Left hindlimb (tissue), 1 donor: ENCODE data around the gene MS4A6E.
A peak's percentile ranks its signal among the peaks of the same experiment; 100 is the strongest.
"Not testable (repeated sequence)": the region's sequence is repeated elsewhere in the genome, so short reads cannot be mapped to it uniquely, and the experiment has no call there.

Experiments
- DNase-seq: peaks from one replicate; pipeline ENCODE4 v3.0.0-alpha.2; 2018

Gene MS4A6E

DNA sequence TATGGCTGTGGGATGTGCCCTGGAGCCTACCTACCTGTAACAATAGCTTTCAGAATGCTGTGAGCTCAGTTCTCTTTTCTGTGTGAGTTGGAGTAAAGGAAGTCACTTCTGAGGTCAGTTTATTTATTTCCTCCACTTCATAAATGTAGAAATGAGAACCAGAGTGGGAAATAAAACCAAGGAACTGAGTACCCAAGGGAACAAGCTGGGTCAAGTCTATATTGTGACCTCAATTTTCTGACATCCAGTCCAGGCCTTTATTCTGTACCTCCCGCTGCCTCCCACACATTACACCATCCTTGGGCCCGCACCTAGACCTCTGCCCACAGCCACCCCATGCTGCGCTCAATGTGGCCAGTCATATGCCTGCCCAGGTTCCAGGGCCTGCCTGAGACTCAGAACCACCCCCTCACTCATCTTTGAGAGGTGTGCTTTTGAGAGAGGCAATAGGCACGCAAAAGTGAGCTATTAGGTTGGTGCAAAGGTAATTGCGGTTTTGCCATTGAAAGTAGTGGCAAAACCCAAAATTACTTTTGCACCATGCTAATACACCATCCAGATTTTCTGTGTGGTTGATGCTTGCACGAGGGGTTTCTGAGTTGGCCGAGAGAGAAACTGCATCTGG lies 9.8 kb downstream of the MS4A6E start:
- no peak for DNase-seq

- DNase-seq, result no peak
These were observed 11.0 kb downstream of the MS4A6E start for GRCh38 chr11:60338053-60338452.

DNA sequence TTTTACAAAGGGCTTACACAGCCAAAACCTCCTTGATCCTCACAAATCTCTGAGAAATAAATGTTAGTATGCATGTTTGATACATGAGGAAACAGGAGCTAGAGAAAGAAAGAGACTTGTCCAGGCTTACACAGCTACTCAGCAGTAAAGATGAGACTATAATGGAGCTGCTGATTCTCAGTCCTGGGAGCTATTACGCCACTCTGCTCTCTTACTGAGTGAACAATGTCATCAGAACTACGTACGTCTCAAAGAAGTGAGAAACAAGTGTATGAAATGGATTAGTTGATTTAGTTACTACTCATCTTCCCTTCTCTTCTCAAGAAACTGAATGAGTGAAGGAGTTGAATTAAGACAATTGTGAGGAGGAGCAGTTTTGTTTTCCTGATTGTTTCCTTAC lies 12.3 kb downstream of the MS4A6E start:
- DNase-seq, result no peak

- no peak for DNase-seq
These were observed 16.1 kb downstream of the MS4A6E start for GRCh38 chr11:60343094-60343704.

DNA sequence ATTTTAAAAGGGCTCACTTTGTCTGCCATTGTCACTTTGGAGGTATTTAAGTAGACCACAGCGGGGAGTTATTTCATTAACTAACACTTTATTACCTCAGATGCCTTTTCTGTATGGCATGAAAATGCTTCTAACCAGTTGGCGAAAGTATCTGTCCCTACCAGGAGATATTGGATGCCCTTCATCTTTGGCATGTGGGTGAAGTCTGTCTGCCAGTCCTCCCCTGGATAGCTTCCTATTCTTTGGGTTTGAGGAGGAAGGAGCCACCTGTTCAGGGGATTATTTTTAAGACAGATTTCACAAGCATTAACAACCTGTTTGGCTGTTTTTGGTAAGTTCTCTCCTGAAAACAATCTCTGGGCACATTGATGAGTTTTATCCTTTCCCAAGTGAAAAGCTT lies 17.1 kb downstream of the MS4A6E start:
- no peak for DNase-seq

GRCh38 chr11:60345489-60345888 lies 18.4 kb downstream of the MS4A6E start:
- no peak for DNase-seq

- DNase-seq, result no peak
These were observed 20.2 kb downstream of the MS4A6E start for GRCh38 chr11:60347084-60347797.

- no peak for DNase-seq
These were observed 21.1 kb downstream of the MS4A6E start for GRCh38 chr11:60348116-60348515.

GRCh38 chr11:60349990-60350389 lies 22.9 kb downstream of the MS4A6E start:
- DNase-seq, result no peak

GRCh38 chr11:60357771-60358170 lies 30.7 kb downstream of the MS4A6E start:
- no peak for DNase-seq

- no peak for DNase-seq
These were observed 33.6 kb downstream of the MS4A6E start for GRCh38 chr11:60360621-60361020.

GRCh38 chr11:60362241-60362640 lies 35.2 kb downstream of the MS4A6E start:
- DNase-seq, result no peak

- peak; percentile 43 for DNase-seq
These were observed 36.8 kb downstream of the MS4A6E start for GRCh38 chr11:60363542-60364470.

GRCh38 chr11:60366262-60366904 lies 39.3 kb downstream of the MS4A6E start:
- not testable (repeated sequence) for DNase-seq

GRCh38 chr11:60367009-60367408 lies 40.0 kb downstream of the MS4A6E start:
- DNase-seq, result no peak

DNA sequence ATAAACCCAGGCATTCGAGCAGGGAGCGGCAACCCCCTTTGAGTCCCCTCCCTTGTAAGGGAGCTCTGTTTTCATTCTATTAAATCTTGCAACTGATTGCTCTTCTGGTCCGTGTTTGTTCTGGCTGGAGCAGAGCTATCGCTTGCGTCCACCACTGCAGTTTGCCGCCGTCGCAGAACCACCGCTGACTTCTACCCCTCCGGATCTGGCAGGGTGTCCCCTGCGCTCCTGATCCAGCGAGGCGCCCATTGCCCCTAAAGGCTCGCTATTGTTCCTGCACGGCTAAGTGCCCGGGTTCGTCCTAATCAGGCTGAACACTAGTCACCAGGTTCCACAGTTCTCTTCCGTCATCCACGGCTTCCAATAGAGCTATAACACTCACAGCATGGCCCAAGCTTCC lies 40.8 kb downstream of the MS4A6E start:
- no peak for DNase-seq

DNA sequence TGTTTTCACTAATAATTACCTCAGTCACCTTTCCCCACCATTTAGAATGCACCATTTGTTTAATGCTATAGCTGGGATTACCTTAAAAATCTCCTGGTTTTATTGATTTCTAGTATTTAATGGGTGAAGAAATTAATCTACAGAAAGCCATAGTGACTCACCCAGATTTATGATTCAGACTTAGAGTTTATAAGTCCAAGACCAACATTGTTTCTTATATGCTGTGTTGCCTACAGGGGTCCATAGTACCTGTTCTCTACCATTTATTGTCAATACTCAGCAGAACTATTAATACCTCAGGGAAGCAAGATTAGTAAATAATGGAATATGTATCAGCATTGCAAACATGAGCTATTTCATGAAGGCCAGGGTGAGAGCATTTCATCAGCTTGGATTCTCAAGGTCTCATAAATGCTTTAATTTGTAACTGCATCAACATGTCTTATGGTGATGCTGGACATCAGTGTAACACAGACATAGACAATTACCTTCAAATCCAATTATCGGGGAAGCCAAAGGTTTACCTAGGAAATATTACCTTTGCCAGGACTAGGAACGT lies 43.3 kb downstream of the MS4A6E start:
- no peak for DNase-seq

- no peak for DNase-seq
These were observed 43.8 kb downstream of the MS4A6E start for GRCh38 chr11:60370811-60371298.

- no peak for DNase-seq
These were observed 44.3 kb downstream of the MS4A6E start for GRCh38 chr11:60371386-60371785.

GRCh38 chr11:60371854-60372253 lies 44.8 kb downstream of the MS4A6E start:
- no peak for DNase-seq

GRCh38 chr11:60372767-60373166 lies 45.7 kb downstream of the MS4A6E start:
- no peak for DNase-seq

GRCh38 chr11:60375316-60375715 lies 48.3 kb downstream of the MS4A6E start:
- no peak for DNase-seq
